ENCODE results near the gene AP4B1.
"Not testable (repeated sequence)": the region's sequence is repeated elsewhere in the genome, so short reads cannot be mapped to it uniquely, and the experiment has no call there.

AP4B1 gene

DNA sequence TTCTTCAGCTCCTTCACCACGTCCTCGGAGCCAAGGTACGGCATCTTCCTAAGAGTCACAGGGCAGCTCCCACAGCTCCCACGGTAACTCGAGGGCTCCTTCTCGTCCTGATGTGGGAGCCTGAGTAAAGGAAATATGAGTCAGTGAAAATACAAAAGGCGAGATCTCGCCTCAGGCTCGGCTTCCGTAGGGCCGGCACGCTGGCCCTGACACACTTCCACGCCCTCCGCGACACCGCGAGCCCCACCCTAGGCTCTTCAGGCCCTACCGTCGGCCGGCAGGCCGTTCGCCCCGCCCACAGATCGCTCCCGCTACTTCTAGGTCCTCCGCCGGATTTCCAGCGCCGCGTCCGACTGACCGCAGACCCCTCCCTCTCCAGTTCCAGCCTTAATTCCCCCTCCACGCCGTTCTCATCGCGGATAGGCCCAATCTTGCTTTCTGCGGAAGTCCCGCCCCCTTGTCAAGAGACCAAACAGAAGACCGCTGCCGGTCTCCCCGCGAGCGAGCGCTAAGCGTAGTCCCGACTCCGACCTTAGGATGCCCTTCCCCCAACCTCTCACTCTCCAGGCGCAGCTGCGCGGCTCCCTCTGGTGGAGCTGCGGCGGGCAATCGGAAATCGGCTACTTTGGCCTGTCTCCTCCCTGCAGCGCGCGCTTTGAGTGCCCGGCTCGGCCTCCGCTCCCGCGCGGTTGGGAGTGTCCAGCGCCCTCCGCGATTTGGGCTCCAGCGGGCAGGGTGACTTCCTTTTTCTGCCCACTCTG, at the start of gene AP4B1, which contains the start of gene DCLRE1B:
TSS of gene AP4B1 (minus strand) at position 126 of the 761 bp plus-strand sequence. CDS start at position 44, 82 bp downstream.
TSS of gene DCLRE1B (plus strand) at position 653 of the 761 bp plus-strand sequence. CDS start 261 bp downstream, outside the sequence.
- H3K4me3 ChIP-seq (replicated peaks; ENCODE audit: low read depth, low read length) = peak within 1 kb of the TSS; percentile 92
- TF ChIP-seq, protein P1, sequence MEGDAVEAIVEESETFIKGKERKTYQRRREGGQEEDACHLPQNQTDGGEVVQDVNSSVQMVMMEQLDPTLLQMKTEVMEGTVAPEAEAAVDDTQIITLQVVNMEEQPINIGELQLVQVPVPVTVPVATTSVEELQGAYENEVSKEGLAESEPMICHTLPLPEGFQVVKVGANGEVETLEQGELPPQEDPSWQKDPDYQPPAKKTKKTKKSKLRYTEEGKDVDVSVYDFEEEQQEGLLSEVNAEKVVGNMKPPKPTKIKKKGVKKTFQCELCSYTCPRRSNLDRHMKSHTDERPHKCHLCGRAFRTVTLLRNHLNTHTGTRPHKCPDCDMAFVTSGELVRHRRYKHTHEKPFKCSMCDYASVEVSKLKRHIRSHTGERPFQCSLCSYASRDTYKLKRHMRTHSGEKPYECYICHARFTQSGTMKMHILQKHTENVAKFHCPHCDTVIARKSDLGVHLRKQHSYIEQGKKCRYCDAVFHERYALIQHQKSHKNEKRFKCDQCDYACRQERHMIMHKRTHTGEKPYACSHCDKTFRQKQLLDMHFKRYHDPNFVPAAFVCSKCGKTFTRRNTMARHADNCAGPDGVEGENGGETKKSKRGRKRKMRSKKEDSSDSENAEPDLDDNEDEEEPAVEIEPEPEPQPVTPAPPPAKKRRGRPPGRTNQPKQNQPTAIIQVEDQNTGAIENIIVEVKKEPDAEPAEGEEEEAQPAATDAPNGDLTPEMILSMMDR (IDR thresholded peaks at IDR 0.05; ENCODE audit: low read length, missing control alignments) = peak; percentile 59
- DNase-seq (ENCODE audit: low read depth) = peak; percentile 100

DNA sequence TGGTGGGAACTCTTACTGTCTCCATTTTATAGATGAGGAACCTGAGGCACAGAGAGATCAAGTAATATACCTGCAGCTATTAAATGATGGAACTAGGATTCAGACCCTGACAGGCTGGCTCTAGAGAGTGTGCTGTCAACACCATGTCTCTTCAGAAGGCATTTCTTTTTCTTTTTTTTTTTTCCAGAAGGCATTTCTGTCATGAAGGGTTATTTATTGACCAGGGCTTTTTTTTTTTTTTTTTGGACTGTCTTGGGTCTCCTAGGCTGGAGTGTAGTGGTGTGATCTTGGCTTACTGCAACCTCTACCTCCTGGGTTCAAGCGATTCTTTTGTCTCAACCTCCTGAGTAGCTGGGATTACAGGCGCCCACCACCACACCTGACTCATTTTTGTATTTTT, 47.1 kb upstream of the AP4B1 start:
- H3K4me3 ChIP-seq (replicated peaks; ENCODE audit: low read depth, low read length) = no peak overlapping the region
- DNase-seq (ENCODE audit: low read depth) = no peak
- TF ChIP-seq, protein P1 (IDR thresholded peaks at IDR 0.05; ENCODE audit: low read length, missing control alignments) = no peak

DNA sequence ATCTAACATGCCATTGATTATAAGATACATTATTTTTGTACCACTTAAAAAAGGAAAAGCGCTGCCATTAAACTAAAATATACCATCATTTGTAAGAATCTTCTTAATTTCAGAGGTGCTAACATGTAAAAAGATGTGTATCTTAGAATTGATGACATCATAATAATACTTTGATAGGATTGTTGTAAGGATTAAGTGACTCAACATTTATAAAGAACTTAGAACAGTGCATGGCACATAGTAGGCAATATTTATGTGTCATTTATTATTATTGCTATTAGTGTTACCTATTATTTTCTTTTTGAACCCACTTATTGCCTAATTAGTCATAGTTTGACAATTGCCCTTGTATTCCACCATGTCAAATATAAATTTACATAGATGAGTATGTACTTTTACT, 46.3 kb upstream of the AP4B1 start:
- DNase-seq (ENCODE audit: low read depth) = no peak
- TF ChIP-seq, protein P1 (IDR thresholded peaks at IDR 0.05; ENCODE audit: low read length, missing control alignments) = no peak
- H3K4me3 ChIP-seq (replicated peaks; ENCODE audit: low read depth, low read length) = no peak overlapping the region

DNA sequence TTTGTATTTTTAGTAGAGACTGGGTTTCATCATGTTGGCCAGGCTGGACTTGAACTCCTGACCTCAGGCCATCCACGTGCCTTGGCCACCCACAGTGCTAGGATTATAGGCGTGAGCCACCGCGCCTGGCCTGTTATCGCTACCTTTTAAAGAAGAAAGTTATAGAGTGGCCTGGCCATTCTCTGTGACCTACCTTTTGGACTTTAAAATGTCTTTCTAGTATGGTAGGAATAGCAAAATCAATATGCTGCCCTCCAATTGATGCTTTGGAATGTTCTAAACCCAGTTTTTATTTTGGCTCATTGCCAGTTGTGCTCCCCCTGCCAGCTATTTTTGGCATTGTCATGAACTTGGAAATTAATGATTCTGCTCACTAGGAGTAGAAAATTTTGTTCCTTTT, 44.4 kb upstream of the AP4B1 start:
- no peak overlapping the region for H3K4me3 ChIP-seq (replicated peaks; ENCODE audit: low read depth, low read length)
- no peak for DNase-seq (ENCODE audit: low read depth)
- TF ChIP-seq, protein P1 (IDR thresholded peaks at IDR 0.05; ENCODE audit: low read length, missing control alignments) = peak; percentile 42

DNA sequence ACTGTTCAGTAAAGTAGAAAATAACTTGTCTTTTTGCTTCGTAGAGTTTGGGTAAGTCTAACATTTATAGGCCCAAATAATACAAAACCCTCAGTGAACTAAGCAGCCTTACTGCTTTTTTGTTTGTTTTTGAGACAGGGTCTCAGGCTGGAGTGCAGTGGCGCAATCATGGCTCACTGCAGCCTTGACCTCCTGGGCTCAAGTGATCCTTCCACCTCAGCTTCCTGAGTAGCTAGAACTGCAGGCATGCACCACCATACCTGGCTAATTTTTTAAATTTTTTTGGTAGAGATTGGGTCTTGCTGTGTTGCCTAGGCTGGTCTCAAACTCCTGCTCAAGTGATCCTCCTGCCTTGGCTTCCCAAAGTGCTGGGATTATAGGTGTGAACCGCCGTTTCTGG, 43.6 kb upstream of the AP4B1 start:
- not testable (repeated sequence) for DNase-seq (ENCODE audit: low read depth); H3K4me3 ChIP-seq (replicated peaks; ENCODE audit: low read depth, low read length)

DNA sequence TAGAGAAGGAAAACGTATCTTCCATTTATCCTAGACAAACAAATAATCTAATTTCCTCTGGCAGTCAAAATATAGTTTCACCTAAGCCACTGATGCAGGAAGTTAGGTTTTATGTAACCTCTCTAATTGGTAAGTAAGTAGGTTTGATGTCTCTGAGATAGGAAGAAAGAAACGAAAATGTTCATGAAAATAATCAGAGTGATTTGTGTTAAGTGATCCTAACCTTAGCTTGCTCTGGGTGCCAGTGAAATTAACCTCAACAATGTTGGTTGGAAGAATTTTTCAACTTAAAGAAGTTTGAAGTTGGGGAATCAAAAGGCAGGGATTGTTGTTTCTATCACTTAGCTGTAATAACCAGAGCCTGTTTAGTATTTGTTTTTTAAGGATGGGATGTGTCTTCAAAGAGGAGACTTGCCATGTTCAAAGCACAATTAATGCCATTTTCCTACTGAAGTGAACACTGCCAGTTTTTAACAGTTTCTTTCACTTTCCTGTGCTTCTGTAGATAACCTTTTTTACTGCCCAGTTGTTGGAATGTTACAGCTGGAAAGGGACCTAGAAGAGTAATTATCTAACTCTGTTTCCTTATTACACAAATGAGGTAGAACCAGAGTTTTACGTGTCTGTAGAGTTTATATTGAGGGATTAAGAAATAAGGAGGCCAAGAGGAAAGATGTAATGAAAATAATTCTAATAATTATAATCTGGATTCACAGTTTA, 42.9 kb upstream of the AP4B1 start:
- TF ChIP-seq, protein P1 (IDR thresholded peaks at IDR 0.05; ENCODE audit: low read length, missing control alignments) = no peak
- DNase-seq (ENCODE audit: low read depth) = no peak
- H3K4me3 ChIP-seq (replicated peaks; ENCODE audit: low read depth, low read length) = no peak overlapping the region

DNA sequence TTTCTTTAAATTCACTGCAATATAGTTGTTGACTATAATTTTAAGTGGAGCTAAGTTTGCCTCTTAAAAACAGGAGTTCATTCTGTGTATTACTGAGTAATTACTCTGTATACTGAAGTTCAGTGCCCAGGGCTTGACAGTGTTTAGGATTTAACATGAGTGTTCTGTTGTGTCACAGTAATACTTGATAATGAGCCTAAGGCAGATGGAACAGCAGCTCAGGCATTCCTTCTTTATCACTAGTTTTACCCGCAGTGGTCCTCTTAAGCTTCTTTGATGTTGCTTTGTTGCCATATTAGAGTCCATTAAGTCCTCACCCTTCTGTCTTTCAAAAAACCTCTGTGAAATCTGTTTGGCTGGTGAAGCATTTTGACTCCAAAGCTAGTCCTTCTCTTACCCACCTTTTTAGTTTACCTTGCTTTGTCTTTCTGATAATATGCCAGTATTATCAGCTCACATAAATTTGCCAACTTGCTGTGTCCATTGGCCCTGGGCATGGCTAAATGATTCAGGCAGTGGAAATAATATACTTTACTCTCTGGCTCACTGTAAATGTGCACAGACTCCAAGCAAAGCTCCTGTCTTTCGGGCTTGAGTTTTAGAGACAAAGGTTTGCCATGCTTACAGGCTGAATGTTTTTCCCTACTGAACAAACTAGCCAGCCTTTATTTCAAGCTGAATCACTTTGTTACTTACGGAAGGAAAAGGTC, 42.2 kb upstream of the AP4B1 start:
- TF ChIP-seq, protein P1 (IDR thresholded peaks at IDR 0.05; ENCODE audit: low read length, missing control alignments) = no peak
- H3K4me3 ChIP-seq (replicated peaks; ENCODE audit: low read depth, low read length) = no peak overlapping the region
- no peak for DNase-seq (ENCODE audit: low read depth)
